Stimulated activated effector memory CD8-positive, alpha-beta T cell treated with anti-CD3 and anti-CD28 coated beads, Interleukin-12 subunit alpha, Interleukin-12 subunit beta, amount 100 ng/mL, for 72 hours (primary cell): ENCODE measurements around the gene SRSF2.
"Not testable (repeated sequence)": the region's sequence is repeated elsewhere in the genome, so short reads cannot be mapped to it uniquely, and the experiment has no call there.

Experiments used
- ATAC-seq: fragments of 150-1000 bp; cut with Tn5 transposase; 2 replicates; pipeline ENCODE4 v1.10.0; 2021
- DNase-seq, 2 donors: peaks; one replicate each; pipeline ENCODE4 v3.0.0; 2021 to 2022; ENCODE audit warnings: low spot score in 2 of 2
- H3K27ac Mint-ChIP-seq: one replicate; pipeline ENCODE4 v1.8.0; 2022; ENCODE audit warnings: mild to moderate bottlenecking, mixed read lengths
- H3K36me3 Mint-ChIP-seq: one replicate; pipeline ENCODE4 v1.8.0; 2022; ENCODE audit warnings: mild to moderate bottlenecking, mixed read lengths
- H3K4me1 Mint-ChIP-seq: one replicate; pipeline ENCODE4 v1.8.0; 2022; ENCODE audit warnings: mixed read lengths
- H3K4me3 Mint-ChIP-seq: one replicate; pipeline ENCODE4 v1.8.0; 2022; ENCODE audit warnings: mild to moderate bottlenecking, mixed read lengths
- H3K9me3 Mint-ChIP-seq: one replicate; pipeline ENCODE4 v1.8.0; 2022; ENCODE audit warnings: mixed read lengths

The SRSF2 gene

DNA sequence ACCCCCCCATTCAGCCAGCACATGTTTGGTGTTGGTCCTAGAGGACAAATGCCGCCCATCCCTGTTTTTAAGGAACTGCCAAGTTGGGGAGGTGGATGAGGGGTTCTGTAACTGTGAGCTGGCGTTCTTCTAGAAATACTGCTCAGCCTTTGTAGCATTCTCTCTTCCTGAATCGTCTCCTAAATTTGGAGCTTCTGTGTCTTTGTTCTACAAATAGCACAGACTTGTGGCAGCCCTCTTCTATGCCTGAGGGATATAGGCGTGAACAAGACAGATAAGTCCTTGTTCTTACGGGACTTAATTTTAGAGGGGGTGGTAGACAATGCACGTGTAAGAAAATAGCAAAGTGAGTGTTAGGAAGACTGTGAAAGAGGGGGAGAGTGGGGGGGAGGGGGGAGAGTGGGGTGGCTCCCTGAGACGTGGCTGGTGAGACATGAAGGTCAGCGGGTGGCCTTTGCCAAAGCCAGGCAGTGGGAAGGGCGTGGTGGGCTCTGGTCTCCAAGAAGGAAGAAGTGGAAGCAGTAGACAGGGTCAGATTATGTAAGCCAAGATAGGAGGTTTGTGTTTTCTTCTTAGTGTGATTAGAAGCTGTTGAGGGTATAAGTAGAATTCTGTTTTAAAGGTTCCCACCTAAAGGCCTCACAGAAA, 10.7 kb upstream of the SRSF2 start:
- ATAC-seq, result no peak

DNA sequence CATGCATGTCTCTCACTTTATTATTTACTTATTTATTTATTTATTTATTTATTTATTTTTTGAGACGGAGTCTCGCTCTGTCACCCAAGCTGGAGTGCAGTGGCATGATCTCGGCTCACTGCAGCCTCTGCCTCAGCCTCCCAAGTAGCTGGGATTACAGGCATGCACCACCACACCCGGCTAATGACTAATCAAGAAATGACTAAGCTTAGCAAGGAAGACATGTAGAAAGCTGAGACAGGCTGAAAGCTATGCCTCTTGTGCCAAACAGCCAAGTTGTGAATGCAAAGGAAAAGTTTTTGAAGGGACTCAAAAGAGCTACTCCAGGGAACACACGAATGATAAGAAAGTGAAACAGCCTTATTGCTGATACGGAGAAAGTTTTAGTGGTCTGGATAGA, 8.7 kb upstream of the SRSF2 start:
- H3K4me3 Mint-ChIP-seq, H3K9me3 Mint-ChIP-seq, H3K27ac Mint-ChIP-seq, DNase-seq: not testable (repeated sequence)
- Mint-ChIP-seq H3K36me3 (peaks cover 65% of the 10 kb centered on the region), H3K4me1 (peaks cover 12% of the 10 kb centered on the region)
- ATAC-seq, result peak; percentile 70

More for the DNA sequence above, 10.7 kb upstream of the SRSF2 start:
- Mint-ChIP-seq H3K27ac (no peak overlapping the region), H3K9me3 (no peaks in the 10 kb centered on the region), H3K4me1 (peaks cover 22% of the 10 kb centered on the region), H3K4me3 (no peak overlapping the region), H3K36me3 (peaks cover 46% of the 10 kb centered on the region)
- no peak for DNase-seq

DNA sequence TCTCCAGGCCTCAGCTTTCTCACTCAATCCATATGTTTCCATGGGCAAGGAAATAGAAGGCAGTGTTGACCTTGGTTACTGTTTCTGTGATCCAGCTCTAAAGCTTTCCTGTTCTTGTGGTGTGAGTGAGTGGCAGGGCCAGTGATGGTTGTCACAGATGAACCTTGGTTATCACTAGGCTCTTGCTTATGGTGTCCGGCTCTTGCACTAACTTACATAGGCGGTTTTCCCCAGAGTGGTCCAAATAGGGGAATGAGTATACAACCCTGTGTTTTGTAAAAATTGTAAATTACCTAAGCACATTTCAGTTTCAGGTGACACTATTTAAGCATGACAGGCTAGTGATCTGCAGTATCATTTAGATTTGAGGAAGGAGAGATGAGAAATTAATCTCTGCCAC, 7.6 kb upstream of the SRSF2 start:
- ATAC-seq, result peak; percentile 65
- DNase-seq, result no peak
- Mint-ChIP-seq H3K27ac (no peak overlapping the region), H3K36me3 (peaks cover 64% of the 10 kb centered on the region), H3K9me3 (no peaks in the 10 kb centered on the region), H3K4me1 (peaks cover 12% of the 10 kb centered on the region), H3K4me3 (no peak overlapping the region)

DNA sequence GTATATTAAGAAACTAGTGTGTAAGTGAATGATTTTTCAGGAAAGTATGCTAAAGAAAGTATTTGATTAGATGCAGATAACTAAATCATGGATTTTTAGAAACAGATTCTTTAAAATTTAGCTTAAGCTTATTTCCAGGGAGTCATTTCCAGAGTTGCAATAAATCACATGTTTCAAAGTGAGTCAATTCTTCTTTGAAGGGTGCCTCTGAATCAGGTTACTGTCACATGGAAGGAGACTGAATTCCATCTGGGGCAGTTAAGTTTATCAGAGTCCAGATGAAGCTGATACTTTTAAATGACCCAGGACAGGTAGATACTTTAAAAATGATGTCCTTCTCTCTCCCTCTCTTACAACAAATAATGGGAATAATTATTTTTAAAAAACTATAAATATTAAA, 5.8 kb upstream of the SRSF2 start:
- DNase-seq (no peak), ATAC-seq (peak; percentile 62)
- Mint-ChIP-seq H3K27ac (no peak overlapping the region), H3K4me3 (no peak overlapping the region), H3K36me3 (peaks cover 65% of the 10 kb centered on the region), H3K4me1 (peaks cover 23% of the 10 kb centered on the region), H3K9me3 (no peaks in the 10 kb centered on the region)

DNA sequence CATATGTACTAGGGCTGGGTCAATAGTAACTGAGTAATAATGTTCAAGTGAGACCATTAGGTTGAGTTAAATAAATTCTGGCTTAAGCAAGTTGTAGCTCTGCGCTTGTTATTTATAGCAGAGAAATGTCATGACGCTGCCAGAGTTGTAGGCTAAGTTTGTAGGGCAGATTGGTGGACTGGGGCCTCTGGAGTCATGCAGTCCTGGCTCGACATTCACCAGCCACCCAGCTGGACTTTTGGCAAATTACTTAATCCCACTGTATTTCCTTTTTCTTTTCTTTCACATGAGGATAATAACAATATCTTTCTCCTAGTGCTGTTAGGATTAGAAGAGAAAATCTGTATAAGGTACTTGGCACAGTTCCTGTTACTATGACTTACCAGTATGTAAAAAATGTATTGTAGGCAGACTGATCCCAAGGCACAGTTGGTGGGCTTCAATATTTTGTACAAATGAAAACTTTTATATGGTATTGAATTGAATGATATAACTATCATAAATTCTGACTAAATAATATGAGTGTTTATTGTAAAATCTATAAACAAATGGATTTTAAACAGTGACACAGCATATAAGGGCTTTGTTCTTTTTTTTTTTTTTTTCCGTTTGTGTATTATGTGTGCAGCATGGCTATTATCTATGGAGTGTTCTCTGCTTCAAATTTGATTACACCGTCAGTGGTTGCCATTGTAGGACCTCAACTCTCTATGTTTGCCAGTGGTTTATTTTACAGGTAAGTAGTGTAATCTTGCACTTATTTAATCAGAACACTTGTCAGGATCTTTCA, 3.4 kb upstream of the SRSF2 start:
- DNase-seq, result no peak
- no peak for ATAC-seq
- Mint-ChIP-seq H3K4me1 (peaks cover 17% of the 10 kb centered on the region), H3K4me3 (no peak overlapping the region), H3K9me3 (no peaks in the 10 kb centered on the region), H3K27ac (no peak overlapping the region), H3K36me3 (peaks cover 83% of the 10 kb centered on the region)

DNA sequence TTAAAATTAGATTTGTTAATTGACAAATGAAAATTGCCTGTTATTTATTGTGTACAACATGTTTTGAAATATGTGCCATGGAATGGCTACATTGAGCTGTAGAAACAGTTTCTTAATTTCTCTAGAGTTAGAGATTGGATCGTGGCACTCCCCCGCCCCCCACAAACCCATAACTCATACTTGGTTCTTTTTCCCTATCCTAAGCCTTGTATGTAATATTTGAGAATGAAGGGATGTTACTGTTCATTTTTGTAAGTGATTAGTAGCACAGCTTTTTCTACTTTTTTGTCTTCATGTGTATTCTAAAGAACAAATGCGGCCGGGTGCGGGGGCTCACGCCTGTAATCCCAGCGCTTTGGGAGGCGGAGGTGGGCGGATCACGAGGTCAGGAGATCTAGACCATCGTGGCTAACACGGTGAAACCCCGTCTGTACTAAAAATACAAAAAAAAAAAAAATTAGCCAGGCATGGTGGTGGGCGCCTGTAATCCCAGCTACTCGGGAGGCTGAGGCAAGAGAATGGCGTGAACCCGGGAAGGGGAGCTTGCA, 2.5 kb upstream of the SRSF2 start:
- not testable (repeated sequence) for H3K9me3 Mint-ChIP-seq, H3K27ac Mint-ChIP-seq, ATAC-seq, H3K4me3 Mint-ChIP-seq, DNase-seq
- H3K36me3 Mint-ChIP-seq, result peaks cover 83% of the 10 kb centered on the region
- H3K4me1 Mint-ChIP-seq, result peaks cover 20% of the 10 kb centered on the region

DNA sequence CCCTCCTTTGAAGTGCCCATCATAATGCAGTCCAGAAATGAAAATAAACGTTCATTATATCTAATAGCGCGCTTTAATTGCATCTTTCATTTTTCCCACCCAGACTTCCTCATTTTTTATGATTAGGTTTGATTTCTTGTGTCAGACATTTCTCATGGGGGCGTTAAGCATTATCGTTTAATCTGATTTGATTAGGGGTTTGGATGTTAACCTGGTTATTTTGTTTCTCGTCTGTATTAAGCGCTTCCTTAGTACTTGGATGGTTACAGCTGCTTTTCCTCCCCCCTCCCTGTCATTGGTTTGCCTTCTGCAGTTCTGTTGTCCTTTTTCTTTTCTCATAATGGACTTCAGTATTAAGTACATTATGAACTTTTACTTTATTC, 1.3 kb upstream of the SRSF2 start:
- peaks cover 32% of the 10 kb centered on the region for H3K4me1 Mint-ChIP-seq
- H3K27ac Mint-ChIP-seq, result peak overlapping the region; percentile 99
- no peaks in the 10 kb centered on the region for H3K9me3 Mint-ChIP-seq
- H3K4me3 Mint-ChIP-seq, result peak overlapping the region; percentile 93
- H3K36me3 Mint-ChIP-seq, result peaks cover 83% of the 10 kb centered on the region
- DNase-seq (no peak), ATAC-seq (no peak)

DNA sequence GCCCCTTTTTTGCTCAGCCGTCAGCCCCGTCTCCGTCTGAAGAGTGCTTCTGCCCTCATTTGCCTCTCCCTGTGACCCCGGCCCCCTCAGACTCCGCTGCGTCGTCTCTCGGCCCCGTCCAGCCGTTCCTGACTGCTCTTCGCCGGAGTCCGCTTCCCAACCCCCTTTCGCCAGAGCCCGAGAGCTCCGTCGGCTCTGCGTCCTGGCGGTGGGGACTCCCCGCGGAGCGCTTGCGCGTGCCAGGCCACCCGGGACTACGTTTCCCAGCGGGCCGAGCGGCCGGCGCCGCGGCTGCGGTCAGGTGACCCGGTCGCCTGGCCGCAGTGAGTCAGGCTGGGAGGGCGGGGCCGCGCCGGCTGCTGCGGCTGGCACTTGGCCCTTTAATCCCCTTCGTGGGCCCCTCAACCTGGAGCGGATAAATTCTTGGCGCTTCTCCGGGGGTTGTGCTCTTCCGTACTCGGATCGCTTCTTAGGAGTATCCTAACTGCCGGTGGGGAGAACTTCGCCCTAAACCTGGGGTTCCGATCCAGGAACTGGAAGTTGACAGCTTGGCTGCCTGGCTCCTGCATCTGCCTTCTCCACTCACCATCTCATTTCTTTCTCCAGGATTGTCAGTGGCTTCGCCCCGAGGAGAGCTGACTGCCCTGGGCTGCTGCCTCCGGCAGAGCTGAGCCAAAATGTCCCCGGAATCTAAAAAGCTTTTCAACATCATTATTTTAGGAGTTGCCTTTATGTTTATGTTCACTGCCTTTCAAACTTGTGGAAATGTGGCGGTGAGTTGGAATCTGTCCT, 741 bp upstream of the SRSF2 start, which contains the start of gene MFSD11:
Gene MFSD11 (plus strand): TSS at position 444 of the 792 bp plus-strand sequence. CDS start 234 bp downstream, at position 678.
- peaks cover 84% of the 10 kb centered on the region for H3K36me3 Mint-ChIP-seq
- ATAC-seq (peak; percentile 79), DNase-seq (peak; percentile 90 to 97)
- peaks cover 37% of the 10 kb centered on the region for H3K4me1 Mint-ChIP-seq
- H3K4me3 Mint-ChIP-seq, result peak within 1 kb of the TSS; percentile 93
- H3K27ac Mint-ChIP-seq, result peak within 1 kb of the TSS; percentile 99
- no peaks in the 10 kb centered on the region for H3K9me3 Mint-ChIP-seq

DNA sequence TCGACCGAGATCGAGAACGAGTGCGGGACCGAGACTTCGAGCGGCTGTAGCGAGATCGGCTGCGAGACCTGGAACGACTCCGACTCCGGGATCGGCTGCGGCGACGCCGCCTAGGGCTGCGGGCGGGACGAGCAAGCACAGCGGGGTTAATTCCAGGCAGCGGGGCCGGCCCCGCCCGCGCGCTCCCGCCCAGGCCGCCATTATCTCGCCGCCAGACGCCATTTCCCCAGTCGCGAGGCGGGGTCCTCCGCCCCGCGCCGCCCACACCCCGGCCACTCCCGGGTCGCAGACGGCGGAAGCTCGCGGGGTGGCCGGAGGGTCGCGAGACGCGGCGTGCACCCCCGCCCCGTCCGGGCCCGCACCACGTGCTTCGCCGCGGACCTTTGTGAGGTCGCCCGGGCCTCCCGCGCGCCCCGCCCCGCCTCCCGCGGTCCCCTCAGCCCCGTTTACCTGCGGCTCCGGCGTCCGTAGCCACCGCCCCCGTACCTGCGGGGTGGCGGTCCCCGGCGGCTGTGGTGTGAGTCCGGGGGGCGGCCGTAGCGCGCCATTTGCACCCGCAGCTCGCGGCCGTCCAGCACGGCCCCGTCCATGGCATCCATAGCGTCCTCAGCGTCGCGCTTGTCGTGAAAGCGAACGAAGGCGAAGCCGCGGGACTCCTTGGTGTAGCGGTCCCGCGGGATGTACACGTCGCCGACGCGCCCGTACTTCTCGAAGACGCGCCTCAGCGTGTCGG, 616 bp downstream of the SRSF2 start:
- DNase-seq (peak; percentile 51 to 79), ATAC-seq (peak; percentile 11)
- Mint-ChIP-seq H3K4me3 (peak overlapping the region; percentile 93), H3K9me3 (no peaks in the 10 kb centered on the region), H3K27ac (peak overlapping the region; percentile 99), H3K4me1 (peaks cover 37% of the 10 kb centered on the region), H3K36me3 (peaks cover 84% of the 10 kb centered on the region)

DNA sequence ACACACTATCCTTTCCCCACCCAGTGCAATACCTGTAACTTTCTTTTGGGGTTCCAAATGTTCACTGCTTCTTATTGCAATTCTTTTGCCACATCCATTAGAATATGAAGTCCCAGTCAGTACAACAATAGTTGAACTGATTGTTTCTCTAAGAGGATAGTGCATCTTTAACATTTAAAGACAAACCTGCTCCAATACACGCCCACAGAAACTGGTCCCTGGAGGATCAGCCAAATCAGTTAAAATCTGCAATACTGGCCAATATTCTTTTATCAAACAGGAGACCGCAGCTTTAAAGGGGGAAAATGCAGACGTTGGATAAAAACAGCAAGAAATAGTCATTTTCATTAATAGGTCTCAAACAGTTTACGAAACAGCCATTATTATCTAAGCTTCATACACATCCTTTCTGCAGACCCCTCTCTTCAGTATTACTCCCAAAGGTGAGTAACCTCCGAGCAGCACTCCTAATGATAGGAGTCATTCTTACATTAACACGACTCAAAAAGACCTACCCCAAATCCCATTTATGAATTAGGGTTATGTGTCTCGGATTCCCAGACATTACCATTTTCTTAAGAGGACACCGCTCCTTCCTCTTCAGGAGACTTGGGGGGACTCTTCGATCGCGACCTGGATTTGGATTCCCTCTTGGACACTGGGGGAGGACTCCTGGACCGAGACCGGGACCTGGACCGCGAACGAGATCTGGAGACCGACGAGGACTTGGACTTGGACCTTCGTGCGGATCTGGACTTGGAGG, 1.4 kb downstream of the SRSF2 start:
- peaks cover 84% of the 10 kb centered on the region for H3K36me3 Mint-ChIP-seq
- peak overlapping the region; percentile 99 for H3K27ac Mint-ChIP-seq
- H3K9me3 Mint-ChIP-seq, result no peaks in the 10 kb centered on the region
- H3K4me1 Mint-ChIP-seq, result peaks cover 37% of the 10 kb centered on the region
- ATAC-seq (no peak), DNase-seq (no peak)
- H3K4me3 Mint-ChIP-seq, result peak overlapping the region; percentile 93

DNA sequence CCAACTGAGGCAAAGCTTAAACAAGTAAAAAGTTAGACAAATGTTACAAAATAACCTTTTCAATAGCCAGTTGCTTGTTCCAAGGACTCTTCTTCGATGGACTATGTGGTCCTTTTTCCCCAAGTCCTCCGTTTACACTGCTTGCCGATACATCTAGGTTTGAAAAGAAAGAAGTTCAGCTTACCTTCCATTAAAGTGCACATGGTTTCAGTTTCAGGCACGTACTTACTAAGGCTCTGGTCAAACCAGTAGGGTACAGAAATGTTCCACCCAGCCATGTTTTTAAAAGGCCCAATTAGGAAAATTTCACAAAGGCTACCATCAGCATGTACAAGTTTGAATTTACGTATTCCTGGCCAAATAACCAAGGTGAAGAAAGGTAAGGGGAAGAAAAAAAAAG, 2.1 kb downstream of the SRSF2 start:
- Mint-ChIP-seq H3K4me1 (peaks cover 37% of the 10 kb centered on the region), H3K36me3 (peaks cover 89% of the 10 kb centered on the region), H3K4me3 (peak overlapping the region; percentile 93), H3K9me3 (no peaks in the 10 kb centered on the region), H3K27ac (peak overlapping the region; percentile 99)
- ATAC-seq (no peak), DNase-seq (no peak)

DNA sequence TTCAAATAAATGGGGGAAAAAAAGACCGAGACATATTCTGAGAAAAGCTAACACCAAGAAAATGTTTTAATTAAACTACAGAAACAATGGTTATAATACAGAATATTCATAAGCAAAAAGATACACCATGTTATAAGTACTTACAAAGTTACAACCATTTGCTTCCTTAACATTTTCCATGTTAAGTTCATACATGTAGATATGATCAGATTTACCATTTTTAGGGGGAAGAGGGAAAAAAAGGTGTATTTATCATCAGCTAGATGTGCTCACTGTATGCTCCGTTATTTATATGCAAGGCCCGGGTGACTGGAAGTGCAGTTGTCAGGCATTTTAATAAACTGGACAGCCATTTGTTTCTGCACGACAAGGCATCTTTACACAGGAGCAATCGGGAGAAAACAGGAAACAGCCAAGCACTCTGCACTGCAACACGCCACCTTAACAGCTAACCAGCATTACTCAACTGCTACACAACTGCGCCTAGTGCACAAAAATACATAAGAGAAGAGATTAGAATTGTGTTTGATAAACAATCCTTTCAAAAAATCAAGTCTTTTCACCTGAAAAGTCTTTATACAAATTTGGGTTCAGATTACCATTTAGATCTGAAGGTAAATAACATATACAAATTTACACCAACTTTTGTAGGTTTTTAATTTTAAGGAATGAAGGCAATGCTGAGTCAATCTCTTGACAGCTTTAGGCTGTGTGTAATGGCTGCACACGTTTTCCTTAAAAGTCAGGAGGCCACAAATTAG, 2.9 kb downstream of the SRSF2 start:
- H3K27ac Mint-ChIP-seq, result peak overlapping the region; percentile 99
- ATAC-seq (no peak), DNase-seq (no peak)
- no peaks in the 10 kb centered on the region for H3K9me3 Mint-ChIP-seq
- peaks cover 44% of the 10 kb centered on the region for H3K4me1 Mint-ChIP-seq
- peak overlapping the region; percentile 93 for H3K4me3 Mint-ChIP-seq
- H3K36me3 Mint-ChIP-seq, result peaks cover 97% of the 10 kb centered on the region

DNA sequence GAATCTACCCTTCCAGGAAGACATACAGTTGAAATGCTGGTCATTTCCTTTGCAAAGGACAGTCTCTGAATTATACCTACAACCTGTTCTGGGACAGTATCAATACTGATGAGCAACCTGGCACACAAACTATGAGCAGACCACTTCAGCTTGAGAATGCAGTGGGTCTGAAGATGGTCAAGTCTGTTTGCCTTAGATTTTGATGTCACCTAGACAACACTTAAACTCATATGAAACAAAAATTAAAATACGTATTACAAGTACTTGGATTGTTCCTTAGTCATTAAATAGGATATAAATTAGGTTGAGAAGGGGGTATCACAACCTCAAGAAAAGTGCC, 3.5 kb downstream of the SRSF2 start:
- DNase-seq, result no peak
- no peak for ATAC-seq
- H3K27ac Mint-ChIP-seq, result peak overlapping the region; percentile 99
- H3K4me1 Mint-ChIP-seq, result peaks cover 39% of the 10 kb centered on the region
- peak overlapping the region; percentile 93 for H3K4me3 Mint-ChIP-seq
- H3K9me3 Mint-ChIP-seq, result no peaks in the 10 kb centered on the region
- H3K36me3 Mint-ChIP-seq, result peaks cover 100% of the 10 kb centered on the region
